ENCODE data around the gene NPAS3. TPM values are rescaled to one million over a fixed set of nuclear protein-coding genes. Genes with fewer than 3 reads are reported as not detected.
A peak's percentile ranks its signal among the peaks of the same experiment; 100 is the strongest.

NPAS3 gene
- polyA plus RNA-seq, 1 donor: 1.0 TPM

- H3K27ac ChIP-seq (ENCODE audit: low read length): no peak overlapping the region
- no peak for DNase-seq
- no peaks in the 10 kb centered on the region for H3K27me3 ChIP-seq (ENCODE audit: control insufficient read depth, insufficient read depth, low read length)
- H3K4me3 ChIP-seq (ENCODE audit: low read length): no peak overlapping the region
- H3K9me3 ChIP-seq (ENCODE audit: control insufficient read depth, low read depth, low read length): no peaks in the 10 kb centered on the region
- H3K36me3 ChIP-seq (ENCODE audit: control insufficient read depth, insufficient read depth, low read length): no peaks in the 10 kb centered on the region
- WGBS (ENCODE audit: insufficient coverage, low lambda C conversion rate): 77% methylated on average over 4 of the region's 11 CpGs
- H3K4me1 ChIP-seq (ENCODE audit: control insufficient read depth, insufficient read depth, low read length): no peaks in the 10 kb centered on the region
These were observed 454.7 kb downstream of the NPAS3 start for GRCh38 chr14:33393231-33393894.

GRCh38 chr14:33393895-33394368 is 455.3 kb downstream of the NPAS3 start:
- Histone ChIP-seq H3K9me3 (ENCODE audit: control insufficient read depth, low read depth, low read length) (no peaks in the 10 kb centered on the region), H3K36me3 (ENCODE audit: control insufficient read depth, insufficient read depth, low read length) (no peaks in the 10 kb centered on the region), H3K4me3 (ENCODE audit: low read length) (no peak overlapping the region), H3K27me3 (ENCODE audit: control insufficient read depth, insufficient read depth, low read length) (no peaks in the 10 kb centered on the region), H3K27ac (ENCODE audit: low read length) (no peak overlapping the region), H3K4me1 (ENCODE audit: control insufficient read depth, insufficient read depth, low read length) (no peaks in the 10 kb centered on the region)
- WGBS (ENCODE audit: insufficient coverage, low lambda C conversion rate): no CpG with 5 or more reads among the region's 3 CpGs
- no peak for DNase-seq

GRCh38 chr14:33401311-33401710 is 462.6 kb downstream of the NPAS3 start:
- H3K27me3 ChIP-seq (ENCODE audit: control insufficient read depth, insufficient read depth, low read length): no peaks in the 10 kb centered on the region
- H3K4me3 ChIP-seq (ENCODE audit: low read length): no peak overlapping the region
- H3K9me3 ChIP-seq (ENCODE audit: control insufficient read depth, low read depth, low read length): no peaks in the 10 kb centered on the region
- H3K36me3 ChIP-seq (ENCODE audit: control insufficient read depth, insufficient read depth, low read length): no peaks in the 10 kb centered on the region
- H3K27ac ChIP-seq (ENCODE audit: low read length): peak overlapping the region; percentile 25
- H3K4me1 ChIP-seq (ENCODE audit: control insufficient read depth, insufficient read depth, low read length): peaks cover 8% of the 10 kb centered on the region
- peak; percentile 38 to 78 for DNase-seq
- WGBS (ENCODE audit: insufficient coverage, low lambda C conversion rate): no CpG with 5 or more reads among the region's 3 CpGs

GRCh38 chr14:33402604-33403003 is 463.9 kb downstream of the NPAS3 start:
- Histone ChIP-seq H3K27me3 (ENCODE audit: control insufficient read depth, insufficient read depth, low read length) (no peaks in the 10 kb centered on the region), H3K4me1 (ENCODE audit: control insufficient read depth, insufficient read depth, low read length) (peaks cover 8% of the 10 kb centered on the region), H3K36me3 (ENCODE audit: control insufficient read depth, insufficient read depth, low read length) (no peaks in the 10 kb centered on the region), H3K9me3 (ENCODE audit: control insufficient read depth, low read depth, low read length) (no peaks in the 10 kb centered on the region), H3K4me3 (ENCODE audit: low read length) (no peak overlapping the region), H3K27ac (ENCODE audit: low read length) (no peak overlapping the region)
- no peak for DNase-seq

- H3K36me3 ChIP-seq (ENCODE audit: control insufficient read depth, insufficient read depth, low read length): no peaks in the 10 kb centered on the region
- no peak overlapping the region for H3K27ac ChIP-seq (ENCODE audit: low read length)
- no peak overlapping the region for H3K4me3 ChIP-seq (ENCODE audit: low read length)
- H3K27me3 ChIP-seq (ENCODE audit: control insufficient read depth, insufficient read depth, low read length): no peaks in the 10 kb centered on the region
- 43% methylated on average over 1 of the region's 1 CpG for WGBS (ENCODE audit: insufficient coverage, low lambda C conversion rate)
- H3K9me3 ChIP-seq (ENCODE audit: control insufficient read depth, low read depth, low read length): no peaks in the 10 kb centered on the region
- H3K4me1 ChIP-seq (ENCODE audit: control insufficient read depth, insufficient read depth, low read length): peaks cover 8% of the 10 kb centered on the region
- DNase-seq: peak in 1 of 2 donors; percentile 26
These were observed 465.4 kb downstream of the NPAS3 start for GRCh38 chr14:33404054-33404453.

- DNase-seq: no peak
- H3K36me3 ChIP-seq (ENCODE audit: control insufficient read depth, insufficient read depth, low read length): no peaks in the 10 kb centered on the region
- no CpG with 5 or more reads among the region's 1 CpG for WGBS (ENCODE audit: insufficient coverage, low lambda C conversion rate)
- H3K4me3 ChIP-seq (ENCODE audit: low read length): no peak overlapping the region
- H3K27ac ChIP-seq (ENCODE audit: low read length): no peak overlapping the region
- no peaks in the 10 kb centered on the region for H3K9me3 ChIP-seq (ENCODE audit: control insufficient read depth, low read depth, low read length)
- H3K4me1 ChIP-seq (ENCODE audit: control insufficient read depth, insufficient read depth, low read length): peaks cover 8% of the 10 kb centered on the region
- H3K27me3 ChIP-seq (ENCODE audit: control insufficient read depth, insufficient read depth, low read length): no peaks in the 10 kb centered on the region
These were observed 466.4 kb downstream of the NPAS3 start for GRCh38 chr14:33404964-33405574.

GRCh38 chr14:33406766-33407165 is 468.1 kb downstream of the NPAS3 start:
- Histone ChIP-seq H3K27ac (ENCODE audit: low read length) (no peak overlapping the region), H3K4me1 (ENCODE audit: control insufficient read depth, insufficient read depth, low read length) (peaks cover 5% of the 10 kb centered on the region), H3K36me3 (ENCODE audit: control insufficient read depth, insufficient read depth, low read length) (no peaks in the 10 kb centered on the region), H3K9me3 (ENCODE audit: control insufficient read depth, low read depth, low read length) (no peaks in the 10 kb centered on the region), H3K27me3 (ENCODE audit: control insufficient read depth, insufficient read depth, low read length) (no peaks in the 10 kb centered on the region), H3K4me3 (ENCODE audit: low read length) (no peak overlapping the region)
- DNase-seq: peak in 1 of 2 donors; percentile 42
- WGBS (ENCODE audit: insufficient coverage, low lambda C conversion rate): no CpG with 5 or more reads among the region's 2 CpGs

GRCh38 chr14:33408291-33408690 is 469.6 kb downstream of the NPAS3 start:
- H3K36me3 ChIP-seq (ENCODE audit: control insufficient read depth, insufficient read depth, low read length): no peaks in the 10 kb centered on the region
- WGBS (ENCODE audit: insufficient coverage, low lambda C conversion rate): no CpG with 5 or more reads among the region's 2 CpGs
- no peaks in the 10 kb centered on the region for H3K9me3 ChIP-seq (ENCODE audit: control insufficient read depth, low read depth, low read length)
- H3K27ac ChIP-seq (ENCODE audit: low read length): no peak overlapping the region
- H3K27me3 ChIP-seq (ENCODE audit: control insufficient read depth, insufficient read depth, low read length): no peaks in the 10 kb centered on the region
- peak in 1 of 2 donors; percentile 10 for DNase-seq
- H3K4me1 ChIP-seq (ENCODE audit: control insufficient read depth, insufficient read depth, low read length): no peaks in the 10 kb centered on the region
- H3K4me3 ChIP-seq (ENCODE audit: low read length): no peak overlapping the region

GRCh38 chr14:33412450-33412849 is 473.8 kb downstream of the NPAS3 start:
- no peak overlapping the region for H3K4me3 ChIP-seq (ENCODE audit: low read length)
- H3K4me1 ChIP-seq (ENCODE audit: control insufficient read depth, insufficient read depth, low read length): no peaks in the 10 kb centered on the region
- DNase-seq: no peak
- H3K36me3 ChIP-seq (ENCODE audit: control insufficient read depth, insufficient read depth, low read length): no peaks in the 10 kb centered on the region
- H3K27me3 ChIP-seq (ENCODE audit: control insufficient read depth, insufficient read depth, low read length): no peaks in the 10 kb centered on the region
- H3K27ac ChIP-seq (ENCODE audit: low read length): no peak overlapping the region
- no peaks in the 10 kb centered on the region for H3K9me3 ChIP-seq (ENCODE audit: control insufficient read depth, low read depth, low read length)

GRCh38 chr14:33413381-33413780 is 474.7 kb downstream of the NPAS3 start:
- no peaks in the 10 kb centered on the region for H3K9me3 ChIP-seq (ENCODE audit: control insufficient read depth, low read depth, low read length)
- H3K4me1 ChIP-seq (ENCODE audit: control insufficient read depth, insufficient read depth, low read length): no peaks in the 10 kb centered on the region
- H3K27ac ChIP-seq (ENCODE audit: low read length): no peak overlapping the region
- no peaks in the 10 kb centered on the region for H3K36me3 ChIP-seq (ENCODE audit: control insufficient read depth, insufficient read depth, low read length)
- no peaks in the 10 kb centered on the region for H3K27me3 ChIP-seq (ENCODE audit: control insufficient read depth, insufficient read depth, low read length)
- H3K4me3 ChIP-seq (ENCODE audit: low read length): no peak overlapping the region
- 100% methylated on average over 1 of the region's 5 CpGs for WGBS (ENCODE audit: insufficient coverage, low lambda C conversion rate)
- DNase-seq: no peak

GRCh38 chr14:33414041-33414440 is 475.4 kb downstream of the NPAS3 start:
- H3K9me3 ChIP-seq (ENCODE audit: control insufficient read depth, low read depth, low read length): no peaks in the 10 kb centered on the region
- H3K4me3 ChIP-seq (ENCODE audit: low read length): no peak overlapping the region
- DNase-seq: no peak
- no peaks in the 10 kb centered on the region for H3K4me1 ChIP-seq (ENCODE audit: control insufficient read depth, insufficient read depth, low read length)
- no peak overlapping the region for H3K27ac ChIP-seq (ENCODE audit: low read length)
- H3K27me3 ChIP-seq (ENCODE audit: control insufficient read depth, insufficient read depth, low read length): no peaks in the 10 kb centered on the region
- WGBS (ENCODE audit: insufficient coverage, low lambda C conversion rate): 86% methylated on average over 1 of the region's 3 CpGs
- no peaks in the 10 kb centered on the region for H3K36me3 ChIP-seq (ENCODE audit: control insufficient read depth, insufficient read depth, low read length)
